Lung (tissue), 12 donors: ENCODE results near the gene ZNF710. TPM values are rescaled to one million over a fixed set of nuclear protein-coding genes. Genes with fewer than 3 reads are reported as not detected.

Experiments
- ATAC-seq: fragments of 200-7000 bp; cut with Tn5 transposase; one replicate; pipeline ENCODE4 v1.9.1; 2020; ENCODE audit warnings: moderate number of reproducible peaks; ENCODE audit not compliant: insufficient read depth, low FRiP score
- DNase-seq, 3 donors: peaks; one replicate each; pipeline ENCODE4 v3.0.0-alpha.2; 2013 to 2017
- H3K27ac ChIP-seq, 2 donors: one replicate each; pipeline ENCODE4 v1.5.1; 2013; ENCODE audit warnings: mild to moderate bottlenecking in 2 of 2, moderate library complexity in 2 of 2, control low read depth in 1 of 2, inconsistent platforms in 1 of 2, low read depth in 1 of 2, low read length in 1 of 2
- H3K27me3 ChIP-seq, 3 donors: one replicate each; pipeline ENCODE4 v1.5.1; 2013; ENCODE audit warnings: low read length in 2 of 3; ENCODE audit not compliant: control insufficient read depth in 3 of 3, insufficient read depth in 3 of 3
- H3K36me3 ChIP-seq, 4 donors: one replicate each; pipeline ENCODE4 v1.5.1; 2013; ENCODE audit warnings: low read length in 4 of 4, mild to moderate bottlenecking in 1 of 4, moderate library complexity in 1 of 4; ENCODE audit not compliant: control insufficient read depth in 4 of 4, insufficient read depth in 4 of 4
- H3K4me1 ChIP-seq, 5 donors: one replicate each; pipeline ENCODE4 v1.5.1; 2013; ENCODE audit warnings: low read length in 5 of 5, mild to moderate bottlenecking in 2 of 5, moderate library complexity in 1 of 5; ENCODE audit not compliant: control insufficient read depth in 5 of 5, insufficient read depth in 5 of 5
- H3K4me3 ChIP-seq: one replicate; pipeline ENCODE4 v1.5.1; 2013; ENCODE audit warnings: mild to moderate bottlenecking, control low read depth, moderate library complexity
- H3K9ac ChIP-seq, 2 donors: one replicate each; pipeline ENCODE4 v1.5.1; 2013; ENCODE audit warnings: low read length in 2 of 2, control low read depth in 1 of 2; ENCODE audit not compliant: insufficient read depth in 1 of 2
- H3K9me3 ChIP-seq, 4 donors: one replicate each; pipeline ENCODE4 v1.5.1; 2013; ENCODE audit warnings: low read length in 3 of 4, mild to moderate bottlenecking in 1 of 4, moderate library complexity in 1 of 4; ENCODE audit not compliant: control insufficient read depth in 4 of 4, insufficient read depth in 3 of 4
- CTCF ChIP-seq: IDR thresholded peaks from 2 replicates; pipeline ENCODE4 v1.5.1; 2012; ENCODE audit warnings: mild to moderate bottlenecking; ENCODE audit errors: control extremely low read depth, extremely low read depth
- WGBS, 2 donors: extraction: QIAGEN DNeasy Blood & Tissue Kit; methylation state at CpG; one replicate each; pipeline ENCODE4 v1.1.7; 2013; 5-methylcytosine and 5-hydroxymethylcytosine counted together
- polyA plus RNA-seq, 2 donors: library from polyadenylated mRNA; stranded (reverse); fragments of 200-250 nt; gene quantifications; one replicate each; pipeline ENCODE4 v1.2.1, GENCODE V29; 2013
- total RNA-seq, 2 donors: library from RNA; depleted of rRNA in 1 of 2; stranded (reverse); fragments of >200 nt in 1 of 2; gene quantifications; one replicate each; pipeline ENCODE4 v1.2.1, GENCODE V29; 2014 to 2021
- donor health status: control.
- donor health status: control.
- donor health status: Bipolar disorder and iron deficiency.
- donor health status: healthy.
- donor health status: DM: yes; HTN: yes; CAD: no.

Gene ZNF710
- total and polyA plus RNA-seq, 4 donors: 19.6 to 49.1 (median 38.6) TPM

GRCh38 chr15:90087454-90088154 is 86.5 kb downstream of the ZNF710 start:
- Histone ChIP-seq H3K27me3 (no peaks in the 10 kb centered on the region), H3K4me3 (no peak overlapping the region), H3K27ac (no peak overlapping the region), H3K9me3 (no peaks in the 10 kb centered on the region), H3K9ac (no peak overlapping the region), H3K36me3 (peaks cover 3 to 55% (median 42%) of the 10 kb centered on the region in 4 donors), H3K4me1 (peaks cover 0 to 2% (median 0%) of the 10 kb centered on the region in 5 donors)
- no peak for ATAC-seq
- no peak for DNase-seq
- 85 to 86% methylated on average over 19 to 20 of the region's 20 CpGs for WGBS, 2 donors
- no peak for TF ChIP-seq CTCF

GRCh38 chr15:90090226-90090848 is 89.2 kb downstream of the ZNF710 start:
- no peak for DNase-seq
- Histone ChIP-seq H3K9me3 (no peaks in the 10 kb centered on the region), H3K36me3 (peaks cover 2 to 37% (median 30%) of the 10 kb centered on the region in 4 donors), H3K9ac (no peak overlapping the region), H3K4me1 (peaks cover 0 to 5% (median 0%) of the 10 kb centered on the region in 5 donors), H3K27me3 (no peaks in the 10 kb centered on the region), H3K4me3 (no peak overlapping the region), H3K27ac (no peak overlapping the region)
- no peak for TF ChIP-seq CTCF
- 90 to 93% methylated on average over 11 of the region's 11 CpGs for WGBS, 2 donors
- no peak for ATAC-seq

GRCh38 chr15:90091156-90091931 is 90.2 kb downstream of the ZNF710 start:
- Histone ChIP-seq H3K9ac (no peak overlapping the region), H3K27ac (no peak overlapping the region), H3K9me3 (no peaks in the 10 kb centered on the region), H3K27me3 (no peaks in the 10 kb centered on the region), H3K4me3 (no peak overlapping the region), H3K4me1 (peaks cover 0 to 8% (median 0%) of the 10 kb centered on the region in 5 donors), H3K36me3 (peaks cover 2 to 30% (median 26%) of the 10 kb centered on the region in 4 donors)
- 86 to 93% methylated on average over 17 of the region's 17 CpGs for WGBS, 2 donors
- TF ChIP-seq CTCF: no peak
- DNase-seq (no peak), ATAC-seq (no peak)
